ENCODE measurements around the gene ATP9B.

- TF ChIP-seq CTCF (IDR thresholded peaks at IDR 0.05; ENCODE audit: low read depth, low read length) (no peak), EZH2phosphoT487 (IDR thresholded peaks at IDR 0.05; ENCODE audit: low read depth) (no peak)
These were observed 310.2 kb downstream of the ATP9B start for GRCh38 chr18:79379251-79379905.
